Retina (tissue), 1 donor: ENCODE data around the gene HTR2A.
"Not testable (repeated sequence)": the region's sequence is repeated elsewhere in the genome, so short reads cannot be mapped to it uniquely, and the experiment has no call there.

Experiments used
- DNase-seq: peaks from one replicate; pipeline ENCODE4 v3.0.0-alpha.2; 2016

Gene HTR2A

DNA sequence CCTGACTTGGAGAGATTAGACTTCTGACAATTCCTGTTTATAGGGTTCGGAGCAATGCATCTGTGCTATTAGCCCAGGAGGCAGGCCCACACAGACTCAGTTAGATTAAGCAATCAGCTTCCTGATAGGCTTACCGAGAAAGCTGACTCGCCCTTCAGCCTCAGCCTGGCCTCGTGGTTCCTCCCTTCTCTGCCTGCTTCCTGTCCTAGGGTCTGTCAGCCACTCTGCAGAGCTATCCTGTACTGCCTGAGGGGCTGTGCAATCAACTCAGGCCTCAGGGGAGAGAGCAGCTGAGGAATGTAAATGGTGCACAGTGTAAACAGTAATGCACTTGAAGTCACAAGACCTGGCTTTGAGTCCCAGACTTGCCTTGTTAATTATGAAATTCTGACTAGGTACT lies 30.7 kb downstream of the HTR2A start:
- DNase-seq, result no peak

DNA sequence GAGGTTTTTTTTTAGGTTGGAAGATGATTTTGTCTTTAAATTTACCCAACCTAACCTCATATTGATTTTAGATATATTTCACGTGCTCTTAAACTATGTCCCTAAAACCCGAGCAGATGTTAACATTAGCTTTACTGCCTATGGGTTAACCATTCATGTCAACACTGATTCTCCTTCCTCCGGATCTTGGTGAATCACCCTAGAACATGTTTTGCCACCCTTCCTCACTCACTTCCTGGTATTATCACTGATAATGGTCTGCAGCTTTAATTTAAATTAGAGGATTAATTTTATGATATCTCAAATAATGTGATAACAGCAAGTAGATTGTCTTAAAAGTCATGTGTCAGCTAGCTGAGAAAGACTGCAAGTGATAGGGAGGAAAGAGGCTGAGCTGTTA lies 31.9 kb downstream of the HTR2A start:
- DNase-seq, result no peak

DNA sequence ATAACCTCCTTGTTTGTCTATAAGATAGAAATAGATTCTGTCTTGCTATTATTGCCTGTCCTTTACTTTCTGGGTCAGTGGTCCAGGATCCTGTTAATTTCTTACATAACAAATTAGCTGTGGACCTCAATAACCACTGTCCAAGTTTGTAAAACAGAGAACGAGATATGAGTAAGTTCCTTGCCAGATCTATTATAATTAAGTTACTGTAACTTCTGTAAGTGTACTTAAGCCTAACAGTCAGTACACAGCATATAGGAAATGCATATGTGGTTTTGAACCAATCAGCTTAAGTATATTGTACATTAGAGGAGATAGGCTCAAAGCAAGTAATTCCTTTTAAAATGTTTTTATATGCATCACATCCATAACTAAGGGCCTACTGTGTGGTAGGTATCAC lies 34.9 kb downstream of the HTR2A start:
- no peak for DNase-seq

DNA sequence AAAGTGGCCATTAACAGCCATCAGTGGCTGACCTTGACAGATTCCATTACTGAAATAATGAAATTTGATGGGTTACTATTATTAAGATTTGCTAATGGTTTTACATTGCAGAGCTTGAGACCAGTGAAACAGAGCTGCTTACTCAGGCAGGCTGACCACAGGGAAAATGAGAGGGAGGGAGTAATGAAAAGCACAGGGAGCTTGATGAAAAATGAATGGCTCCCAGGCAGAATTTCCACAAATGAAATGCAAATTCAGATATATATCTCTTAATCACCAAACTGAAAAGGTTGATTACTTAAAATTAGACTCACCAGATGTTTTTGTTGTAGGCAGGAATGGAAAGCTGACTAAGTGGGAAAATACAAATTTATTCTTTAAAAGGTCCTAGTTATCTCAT lies 36.1 kb downstream of the HTR2A start:
- no peak for DNase-seq

DNA sequence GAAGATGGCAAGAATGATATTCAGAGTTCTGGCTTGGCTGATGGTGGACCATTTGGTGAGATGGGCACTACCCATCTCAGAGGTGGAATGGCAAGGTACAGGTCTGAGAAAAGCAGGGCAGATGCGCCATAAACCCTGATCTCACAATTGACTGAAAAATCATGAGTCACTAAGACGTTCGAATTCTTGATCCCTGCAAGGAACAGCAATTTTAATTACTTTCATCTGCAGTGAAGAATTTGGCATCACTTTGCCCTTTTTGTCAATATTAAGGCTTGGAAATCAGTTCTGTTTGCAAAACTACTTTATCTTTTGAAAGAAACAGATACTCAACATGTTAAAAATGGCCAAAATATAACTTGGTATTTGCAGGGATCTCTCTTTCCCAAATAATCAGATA lies 38.1 kb downstream of the HTR2A start:
- DNase-seq, result no peak

DNA sequence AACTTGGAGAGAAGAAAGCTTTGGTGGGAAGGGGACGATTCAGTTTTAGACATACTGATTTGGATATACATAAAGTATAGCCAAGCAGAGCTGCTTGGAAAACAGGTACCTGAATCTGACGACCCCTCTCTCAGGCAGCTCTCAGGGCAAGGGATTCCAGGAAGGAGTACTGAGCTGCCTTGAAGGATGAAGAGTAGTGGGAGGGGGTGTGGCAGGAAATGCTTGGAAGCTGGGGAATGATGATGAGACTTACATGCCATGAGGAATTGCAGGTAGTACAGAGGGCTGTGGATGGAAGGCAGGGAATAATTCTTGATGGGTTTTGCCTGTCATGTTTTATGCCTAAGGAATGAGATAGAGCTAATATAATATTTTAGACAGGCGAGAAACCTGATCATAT lies 38.7 kb downstream of the HTR2A start:
- DNase-seq, result no peak

DNA sequence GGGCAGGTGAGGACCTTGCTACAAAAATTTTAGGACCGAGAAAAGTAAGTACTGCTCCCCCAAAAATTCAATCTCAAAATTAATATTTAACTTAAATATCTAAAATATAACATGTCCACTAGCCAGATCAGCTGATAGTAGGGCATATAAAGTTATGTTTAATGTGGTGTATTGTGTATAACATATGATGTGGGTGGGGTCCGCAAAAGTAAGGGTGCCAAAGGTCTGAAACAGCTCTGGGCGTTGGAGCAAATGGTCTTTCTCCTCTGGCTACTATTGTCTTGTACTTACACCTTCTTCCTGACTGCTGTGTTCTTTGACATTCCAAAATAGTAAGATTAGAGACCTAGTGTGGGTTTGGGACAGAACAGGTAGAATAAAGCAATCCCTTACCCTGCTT lies 41.2 kb downstream of the HTR2A start:
- no peak for DNase-seq

DNA sequence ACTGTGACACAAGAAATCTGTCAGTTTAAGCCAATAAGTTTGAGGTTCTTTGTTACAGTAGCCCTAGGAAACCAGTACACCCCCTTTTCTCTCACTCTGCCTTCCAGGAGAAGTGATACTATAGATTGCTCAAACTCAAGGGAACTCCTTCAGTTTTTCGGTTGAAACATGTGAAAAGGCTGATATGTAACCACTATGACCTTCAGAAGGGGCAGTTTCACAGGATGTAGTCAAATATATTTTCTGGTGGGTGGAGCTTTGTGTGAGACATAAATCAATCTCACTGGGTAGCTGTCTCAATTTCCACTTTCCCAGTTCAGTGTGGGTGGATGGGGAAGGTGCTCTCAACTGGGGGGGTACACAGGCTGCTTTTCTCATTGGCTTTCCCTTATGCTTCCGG lies 41.7 kb downstream of the HTR2A start:
- DNase-seq, result no peak

DNA sequence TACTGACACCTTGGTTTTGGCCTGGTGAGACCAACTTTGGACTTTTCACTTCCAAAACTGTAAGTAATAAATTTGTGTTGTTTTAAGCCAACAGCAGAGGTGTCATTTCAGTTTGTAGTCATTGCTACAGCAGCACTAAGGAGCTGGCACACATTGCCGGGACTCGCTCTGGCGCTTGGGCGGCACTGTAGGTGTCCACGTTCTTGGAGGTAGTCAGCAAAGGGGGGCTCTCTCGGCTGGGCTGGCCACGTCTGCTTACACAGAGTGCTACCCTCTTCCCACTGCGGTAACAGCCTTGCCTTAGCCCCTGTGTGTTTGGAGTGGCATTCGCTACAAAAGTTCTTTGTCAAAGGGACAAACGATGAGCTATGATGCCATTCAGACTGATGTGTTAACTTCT lies 44.7 kb downstream of the HTR2A start:
- no peak for DNase-seq

DNA sequence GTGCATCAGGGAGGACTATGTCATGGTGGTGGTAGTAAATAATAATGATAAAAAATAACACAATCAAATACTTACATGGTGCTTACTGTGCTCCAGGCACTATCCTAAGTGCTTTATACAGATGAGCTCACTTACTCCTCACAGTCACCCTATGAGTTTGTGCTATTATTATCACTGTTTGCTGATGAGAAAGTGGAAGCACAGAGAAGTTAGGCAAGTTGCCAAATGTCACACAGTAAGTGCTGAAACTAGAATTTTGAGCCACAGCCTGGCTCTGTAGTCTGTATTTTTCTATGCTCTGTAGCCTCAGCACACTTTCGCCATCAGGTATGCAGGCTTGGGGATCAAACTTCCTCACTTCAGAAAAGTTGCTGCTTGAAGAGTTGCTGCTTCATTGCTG lies 46.6 kb downstream of the HTR2A start:
- DNase-seq, result no peak

DNA sequence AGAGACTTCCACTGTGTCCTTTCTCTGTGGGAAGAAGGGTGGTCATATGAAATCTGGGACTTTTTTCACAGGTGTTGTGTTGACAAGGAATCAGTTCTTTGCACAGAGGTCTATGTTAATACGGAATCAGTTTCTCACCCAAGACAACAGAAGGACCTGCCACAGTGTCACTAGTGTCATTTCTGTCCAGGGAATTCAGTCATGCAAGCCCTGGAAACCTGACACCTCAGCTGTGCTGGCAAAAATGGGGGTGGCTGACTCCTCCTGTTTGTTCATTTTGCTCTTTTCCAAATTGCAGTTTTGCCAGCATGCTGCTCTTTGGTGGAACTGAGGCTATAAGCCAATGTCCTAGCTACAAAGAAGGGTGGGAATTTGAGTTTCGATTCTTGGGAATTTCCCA lies 50.1 kb downstream of the HTR2A start:
- no peak for DNase-seq

DNA sequence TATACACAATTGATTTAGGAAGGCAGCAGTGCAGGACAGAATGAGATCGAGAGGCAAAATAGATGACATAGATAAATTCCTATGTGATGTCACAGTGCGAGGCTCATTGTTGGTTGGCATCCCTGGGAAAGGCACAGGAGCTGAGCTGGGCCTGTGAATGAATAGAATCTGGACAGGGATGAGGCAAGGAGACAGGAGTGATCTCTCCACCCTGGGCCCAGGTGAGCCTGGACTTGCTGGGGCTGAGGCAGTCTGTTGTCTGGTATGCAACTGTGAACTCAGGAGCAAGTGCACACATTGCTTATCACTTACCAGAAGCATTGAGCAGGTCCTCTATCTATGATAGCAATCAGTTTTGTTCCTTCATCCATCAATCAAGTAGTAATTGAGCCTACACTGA lies 51.7 kb downstream of the HTR2A start:
- DNase-seq, result no peak

DNA sequence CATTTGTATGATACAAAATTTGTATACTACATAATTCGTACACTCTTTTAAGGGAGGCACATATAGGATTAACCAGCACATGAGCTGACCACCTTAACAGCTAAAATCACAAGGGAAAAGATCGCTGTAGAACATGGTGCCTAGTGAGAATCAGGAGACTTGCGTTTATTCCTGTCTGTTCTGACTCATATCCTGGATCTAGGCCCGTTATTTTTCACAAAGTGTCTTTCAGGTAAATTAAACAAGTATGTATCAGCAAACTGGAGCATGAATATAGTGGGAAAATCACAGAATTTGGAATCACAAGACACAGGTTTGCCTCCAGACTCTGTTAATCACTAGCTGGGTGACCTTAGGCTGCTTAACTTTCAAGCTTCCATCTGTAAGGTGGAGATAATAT lies 52.4 kb downstream of the HTR2A start:
- DNase-seq, result no peak

DNA sequence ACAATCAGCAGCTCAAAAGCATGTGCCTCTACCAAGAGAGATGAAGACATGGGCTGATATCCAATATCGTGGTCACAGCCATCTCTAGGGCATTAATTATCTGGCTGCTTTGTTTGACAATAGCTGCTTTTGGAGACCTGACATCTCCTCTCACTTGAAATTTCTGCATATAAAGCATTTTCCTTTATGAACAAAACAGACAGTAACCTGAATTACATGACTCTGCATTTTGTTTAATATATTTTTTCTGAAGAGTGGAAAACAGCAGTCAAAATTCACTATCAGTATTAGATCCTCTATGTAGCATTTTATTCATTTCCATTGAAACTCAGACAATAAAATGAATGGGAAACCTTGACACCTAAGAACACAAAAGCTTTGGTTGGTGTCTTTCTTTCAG lies 57.5 kb downstream of the HTR2A start:
- DNase-seq, result no peak

DNA sequence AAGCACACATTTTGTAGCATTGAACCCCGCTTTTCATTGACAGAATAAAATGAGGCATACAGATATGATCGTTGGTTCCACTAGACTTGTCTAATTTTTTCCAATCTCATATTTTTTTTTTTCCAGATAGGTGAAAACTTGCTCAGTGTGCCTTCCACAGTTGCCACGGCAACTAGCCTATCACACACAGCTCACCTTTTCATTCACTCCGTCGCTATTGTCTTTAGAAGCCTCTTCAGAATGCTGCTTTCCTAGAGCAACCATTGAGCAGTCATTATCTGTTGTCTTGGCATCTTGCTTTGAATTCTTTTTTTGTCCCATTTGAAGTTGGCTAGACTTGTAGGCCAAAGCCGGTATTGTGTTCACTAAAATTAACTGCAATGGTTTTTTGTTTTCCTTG lies 62.2 kb downstream of the HTR2A start:
- DNase-seq, result no peak

DNA sequence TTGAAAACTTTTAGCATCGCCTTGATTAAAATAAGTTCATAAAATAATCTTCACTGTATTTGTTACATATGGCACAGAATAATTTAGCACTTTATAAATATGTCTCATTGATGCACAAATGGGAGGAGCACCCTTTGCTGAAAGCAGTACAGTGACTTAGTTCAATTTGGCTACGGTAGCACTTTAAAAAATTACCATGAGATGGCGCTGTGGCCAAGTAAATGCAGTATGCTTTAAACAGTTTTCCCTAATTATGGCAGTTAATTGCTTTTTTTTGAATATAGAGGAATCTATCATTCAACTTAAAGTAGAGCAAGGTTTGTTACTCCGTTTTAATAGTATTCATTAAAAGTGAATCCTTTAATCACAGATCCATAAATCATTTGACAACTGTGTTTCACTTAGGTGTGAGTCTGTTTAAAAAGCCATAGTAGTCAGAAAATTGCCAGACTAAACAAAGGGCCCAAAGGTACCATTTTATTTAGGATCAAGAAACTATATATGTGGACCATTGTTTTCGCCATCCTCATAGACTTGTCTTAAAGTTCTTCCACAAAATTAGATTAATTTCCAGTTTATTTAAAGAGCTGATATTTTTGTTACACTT lies 65.2 kb downstream of the HTR2A start:
- peak; percentile 36 for DNase-seq

DNA sequence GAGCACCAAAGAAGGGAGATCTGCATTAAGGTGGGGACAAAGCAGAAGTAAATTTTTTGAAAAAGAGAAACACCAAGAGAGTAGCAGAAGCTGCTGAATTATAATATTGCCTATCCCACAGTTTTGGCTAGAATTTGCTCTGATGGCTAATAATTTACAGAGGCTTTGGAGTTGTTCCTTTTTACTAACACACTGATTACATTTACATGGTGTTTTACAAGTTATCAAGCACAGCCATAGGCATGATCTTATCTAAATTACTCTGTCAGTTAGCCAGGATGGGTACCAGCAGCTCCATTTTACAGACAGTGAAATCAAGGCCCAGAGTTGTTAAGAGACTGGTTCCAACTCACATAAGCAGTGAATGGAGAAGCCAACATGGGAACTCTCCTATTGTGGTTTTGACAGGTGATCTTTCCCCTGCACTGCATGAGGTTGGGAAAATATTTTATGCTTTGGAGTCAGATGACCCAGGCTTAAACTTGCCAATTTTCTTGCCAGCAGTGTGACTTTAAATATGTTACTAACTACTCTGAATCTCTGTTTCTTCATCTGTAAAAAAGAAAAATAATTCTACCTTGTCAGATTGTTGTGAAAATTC lies 66.3 kb downstream of the HTR2A start:
- DNase-seq, result no peak

DNA sequence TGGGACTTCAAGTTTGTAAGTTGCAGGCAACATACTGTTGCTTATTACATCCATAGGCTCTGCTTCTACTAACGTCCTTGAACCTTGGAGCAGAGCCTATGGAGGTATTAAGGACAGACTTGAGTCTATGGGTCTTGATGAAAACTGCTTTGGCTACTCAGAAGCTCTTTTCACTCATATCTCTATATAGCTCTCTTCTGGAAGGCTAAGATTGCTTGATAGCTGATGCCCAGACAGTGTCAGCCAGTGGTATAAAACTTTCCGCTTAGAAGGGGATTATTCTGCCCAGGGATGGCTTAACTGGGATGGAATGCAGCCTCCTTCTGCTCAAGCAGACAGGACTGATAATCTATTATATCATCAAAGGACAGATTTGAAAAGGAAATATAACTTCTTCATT lies 74.3 kb downstream of the HTR2A start:
- DNase-seq, result no peak

DNA sequence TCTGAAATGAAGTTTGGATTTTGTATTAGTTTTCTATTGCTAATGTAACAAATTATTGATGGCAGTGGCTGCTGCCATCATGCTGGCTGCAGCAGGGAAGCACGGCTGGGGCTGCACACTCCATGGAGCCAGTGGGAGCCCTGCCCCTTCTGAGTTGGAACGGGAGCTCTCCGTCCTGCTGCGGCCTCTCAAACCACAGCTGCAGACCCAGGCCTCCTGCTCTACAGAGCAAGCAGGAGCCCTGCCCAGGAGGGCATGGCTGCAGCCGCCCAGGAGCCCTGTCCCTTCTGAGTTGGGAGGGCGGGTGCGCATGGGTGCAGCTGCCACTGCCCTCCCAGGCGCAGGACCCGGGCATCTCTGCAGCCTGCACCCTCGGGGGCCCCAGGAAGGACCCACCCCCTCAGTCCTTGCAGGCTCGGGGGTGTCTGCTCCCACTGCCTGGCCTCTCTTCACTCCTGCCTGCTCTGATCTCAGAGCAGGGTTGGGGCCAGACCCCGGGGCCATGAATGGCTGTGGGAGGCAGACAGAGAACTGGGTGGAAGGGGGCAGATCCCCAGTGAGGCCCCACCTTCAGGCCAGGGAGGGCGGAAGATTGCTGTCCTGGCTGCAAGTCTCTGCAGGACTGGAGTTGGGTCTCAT lies 78.9 kb downstream of the HTR2A start:
- DNase-seq, result no peak

DNA sequence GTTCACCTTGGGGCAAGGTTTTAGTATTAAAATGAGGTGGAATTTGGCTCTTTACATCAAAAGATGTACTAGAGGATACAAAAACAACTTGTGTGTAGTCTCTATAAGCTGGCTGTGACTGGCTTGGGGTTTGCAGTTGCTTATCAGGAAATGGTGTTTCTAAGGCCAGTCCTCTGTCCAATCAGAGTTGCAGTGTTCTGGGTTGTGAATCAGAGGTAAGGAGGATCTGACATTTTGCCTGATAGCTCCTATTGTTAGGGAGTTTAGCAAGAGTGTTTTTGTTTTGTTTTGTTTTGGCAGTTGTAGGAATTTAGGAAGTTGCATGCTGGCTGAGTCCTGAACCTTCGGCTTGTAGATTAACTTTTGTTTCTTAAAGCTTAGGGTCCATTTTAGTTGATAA lies 79.8 kb downstream of the HTR2A start:
- no peak for DNase-seq

DNA sequence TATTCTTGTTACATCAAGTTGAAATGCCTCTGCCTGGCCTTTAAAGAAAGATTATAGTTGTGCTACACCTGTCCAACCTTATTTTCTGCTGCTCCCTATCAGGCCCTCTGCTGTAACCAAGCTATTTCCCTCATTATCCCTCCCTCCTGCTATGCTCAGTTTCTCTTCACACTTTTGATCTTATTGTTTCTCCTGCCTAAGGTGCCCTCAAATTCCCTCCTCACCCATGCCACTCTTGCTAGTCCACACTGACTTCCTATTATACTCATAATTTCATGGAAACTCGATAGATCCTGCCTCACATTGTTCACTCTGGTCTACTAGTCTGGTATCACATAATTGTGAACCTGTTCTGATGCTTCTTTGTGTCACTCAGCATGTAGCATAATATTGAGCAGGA lies 80.5 kb downstream of the HTR2A start:
- DNase-seq, result peak; percentile 11

DNA sequence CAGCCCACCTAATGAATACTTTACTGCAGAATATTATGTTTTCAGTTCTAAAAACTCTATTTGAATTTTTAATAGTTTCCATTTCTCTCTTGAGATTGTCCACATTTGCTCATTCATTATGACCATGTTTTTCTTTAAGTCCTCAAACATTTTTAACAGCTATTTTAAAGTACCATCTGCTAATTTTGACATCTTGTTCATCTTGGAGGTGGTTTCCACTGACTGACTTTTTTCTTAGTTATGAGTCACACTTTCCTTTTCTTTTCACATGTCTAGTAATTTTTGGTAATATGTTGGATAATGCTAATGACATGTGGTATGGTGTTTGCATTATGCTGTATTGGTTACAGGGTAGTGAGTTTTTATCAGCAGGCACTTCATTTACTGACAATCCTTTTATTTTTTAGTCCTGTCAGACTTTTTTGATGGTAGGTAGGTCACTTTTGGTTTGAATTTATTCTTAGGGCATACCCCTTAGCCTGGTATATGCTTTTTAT lies 84.5 kb downstream of the HTR2A start:
- no peak for DNase-seq

DNA sequence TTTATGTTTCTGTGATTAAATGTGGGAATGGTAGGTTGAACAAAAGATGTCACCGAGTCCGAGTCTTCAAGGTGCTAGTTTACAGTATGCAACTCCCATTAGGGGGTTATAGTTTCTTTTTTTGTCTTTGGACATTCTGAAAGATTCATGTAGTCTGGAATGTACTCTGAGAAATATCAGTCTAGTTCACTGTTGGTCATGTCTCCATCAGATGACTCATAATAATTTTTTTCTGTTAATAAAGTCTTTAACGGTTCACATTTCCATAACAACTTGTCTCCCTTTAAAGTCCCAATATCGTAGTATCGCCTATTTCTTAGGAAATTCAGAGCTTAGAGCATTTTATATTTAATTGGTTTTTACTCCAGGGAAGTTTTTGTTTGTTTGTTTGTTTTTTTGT lies 86.4 kb downstream of the HTR2A start:
- no peak for DNase-seq

DNA sequence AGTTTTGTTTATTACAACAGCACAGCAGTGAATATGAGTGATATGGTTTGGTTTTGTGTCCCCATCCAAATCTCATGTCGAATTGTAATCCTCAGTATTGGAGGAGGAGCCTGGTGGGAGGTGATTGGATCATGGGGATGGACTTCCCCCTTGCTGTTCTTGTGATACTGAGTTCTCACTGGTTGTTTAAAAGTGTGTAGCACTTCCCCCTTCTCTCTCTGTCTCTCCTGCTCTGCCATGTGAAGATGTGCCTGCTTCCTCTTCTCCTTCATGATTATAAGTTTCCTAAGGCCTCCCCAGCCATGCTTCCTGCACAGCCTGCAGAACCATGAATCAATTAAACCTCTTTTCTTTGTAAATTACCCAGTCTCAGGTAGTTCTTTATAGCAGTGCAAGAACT lies 91.9 kb downstream of the HTR2A start:
- DNase-seq, result not testable (repeated sequence)

DNA sequence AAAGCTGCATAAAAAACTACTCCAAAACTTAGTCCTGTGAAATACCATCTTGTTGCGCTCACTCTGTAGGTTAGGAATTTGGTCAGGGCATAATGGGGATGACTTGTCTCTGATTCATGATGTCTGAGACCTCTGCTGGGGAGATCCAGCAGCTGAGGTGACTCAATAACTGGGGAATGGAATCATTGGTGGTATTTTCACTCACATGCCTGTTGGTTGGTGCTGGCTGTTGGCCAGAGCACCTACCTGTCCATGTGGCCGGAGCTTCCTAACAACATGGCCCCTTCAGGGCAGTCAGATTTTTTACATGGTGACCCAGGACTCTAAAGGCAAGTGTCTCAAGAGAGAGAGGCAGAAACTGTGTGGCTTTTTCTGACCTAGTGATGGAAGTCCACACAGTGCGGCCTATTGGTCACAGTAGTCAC lies 92.5 kb downstream of the HTR2A start:
- DNase-seq, result no peak
